PC-9 (cell line): ENCODE results near the gene CLN6. TPM values are rescaled to one million over a fixed set of nuclear protein-coding genes. Genes with fewer than 3 reads are reported as not detected.
"Not testable (repeated sequence)": the region's sequence is repeated elsewhere in the genome, so short reads cannot be mapped to it uniquely, and the experiment has no call there.

Experiments
- BruUV-seq: library from RNA; stranded (reverse); fragments of 400-500 nt; replicated peaks from 2 replicates; lab custom pipeline; 2021; lab: Mats Ljungman, UMichigan
- CTCF ChIA-PET: fragments of 300-600 bp; sonication (Branson Sonifier 250); formaldehyde crosslinking; loops from one replicate; lab custom pipeline; 2022; ENCODE audit warnings: antibody characterized with exemption; lab: Charles Lee
- POLR2A ChIA-PET: fragments of 300-600 bp; sonication (Branson Sonifier 250); formaldehyde crosslinking; loops from one replicate; lab custom pipeline; 2022; ENCODE audit warnings: antibody characterized with exemption; ENCODE audit not compliant: unreplicated experiment; lab: Charles Lee
- DNase-seq, 2 experiments: peaks; one replicate each; pipeline versions ENCODE4 v3.0.0 to v3.0.0-alpha.2; 2015 to 2022; ENCODE audit warnings: mixed read lengths in 1 of 2
- H2AFZ ChIP-seq: fragments of 200-600 bp; sonication (generic); 2 replicates; pipeline ENCODE4 v1.8.1; 2017; ENCODE audit warnings: antibody characterized with exemption
- H3F3A ChIP-seq: fragments of 200-600 bp; sonication (generic); 2 replicates; pipeline ENCODE4 v1.8.1; 2017; ENCODE audit warnings: antibody characterized with exemption, mild to moderate bottlenecking, low read depth; ENCODE audit not compliant: insufficient read depth
- H3K27ac ChIP-seq: fragments of 200-600 bp; sonication (generic); 2 replicates; pipeline ENCODE4 v1.6.1; 2016; ENCODE audit warnings: mixed run types
- H3K27me3 ChIP-seq: fragments of 200-600 bp; sonication (generic); 2 replicates; pipeline ENCODE4 v1.6.1; 2016; ENCODE audit warnings: low read depth, mixed run types; ENCODE audit not compliant: insufficient read depth
- H3K36me3 ChIP-seq: fragments of 200-600 bp; sonication (generic); 2 replicates; pipeline ENCODE4 v1.6.1; 2016; ENCODE audit warnings: low read depth, mixed run types
- H3K4me1 ChIP-seq: fragments of 200-600 bp; sonication (generic); replicated peaks from 2 replicates; pipeline ENCODE4 v1.6.1; 2016; ENCODE audit warnings: mixed run types; ENCODE audit not compliant: insufficient read depth
- H3K4me2 ChIP-seq: fragments of 200-600 bp; sonication (generic); 2 replicates; pipeline ENCODE4 v1.6.1; 2017; ENCODE audit warnings: mixed run types
- H3K4me3 ChIP-seq: fragments of 200-600 bp; sonication (generic); 2 replicates; pipeline ENCODE4 v1.6.1; 2016; ENCODE audit warnings: mixed run types
- H3K79me2 ChIP-seq: fragments of 200-600 bp; sonication (generic); 2 replicates; pipeline ENCODE4 v1.6.1; 2017; ENCODE audit warnings: low read depth, mixed run types
- H3K9me2 ChIP-seq: fragments of 200-600 bp; sonication (generic); 2 replicates; pipeline ENCODE4 v1.8.1; 2017; ENCODE audit warnings: mild to moderate bottlenecking; ENCODE audit not compliant: insufficient read depth
- H3K9me3 ChIP-seq: fragments of 200-600 bp; sonication (generic); 2 replicates; pipeline ENCODE4 v1.8.1; 2016; ENCODE audit warnings: low read depth; ENCODE audit not compliant: insufficient read depth
- H4K20me1 ChIP-seq: fragments of 200-600 bp; sonication (generic); 2 replicates; pipeline ENCODE4 v1.8.1; 2017; ENCODE audit not compliant: insufficient read depth
- CTCF ChIP-seq: fragments of 200-600 bp; sonication (generic); conservative IDR thresholded peaks from 2 replicates; pipeline ENCODE4 v1.6.1; 2017; ENCODE audit warnings: mixed run types, antibody characterized with exemption, mild to moderate bottlenecking, moderate library complexity
- EZH2 ChIP-seq: fragments of 200-600 bp; sonication (generic); IDR thresholded peaks from 2 replicates; pipeline ENCODE4 v1.8.0; 2017; ENCODE audit warnings: antibody characterized with exemption, low read depth
- intact Hi-C: fragments of 100-400 bp; cut with micrococcal nuclease; formaldehyde crosslinking; loops from one replicate; pipeline ENCODE4 v1.10.0; 2022; ENCODE audit not compliant: unreplicated experiment
- total RNA-seq: library from RNA; stranded (reverse); gene quantifications from 2 replicates; pipeline ENCODE4 v1.2.3, GENCODE V29; 2021

CLN6 gene
- total RNA-seq, 1 experiment from 2014 or later: 48.7 TPM

- POLR2A ChIA-PET: no interaction called here
- Histone ChIP-seq H3K4me3 (no peak overlapping the region), H3K4me1 (no peaks in the 10 kb centered on the region), H2AFZ (no peak overlapping the region), H4K20me1 (no peaks in the 10 kb centered on the region), H3K36me3 (0 out of 2 replicates have a peak, but pooled peaks cover 4% of the 10 kb centered on the region), H3K27ac (no peak overlapping the region), H3K9me2 (no peaks in the 10 kb centered on the region), H3F3A (no peaks in the 10 kb centered on the region), H3K27me3 (no peaks in the 10 kb centered on the region), H3K79me2 (no peaks in the 10 kb centered on the region), H3K9me3 (no peaks in the 10 kb centered on the region), H3K4me2 (no peak overlapping the region)
- CTCF ChIA-PET: no interaction called here
- TF ChIP-seq CTCF: no peak
- TF ChIP-seq EZH2: no peak
- intact Hi-C loops: no loop called here
- DNase-seq: no peak
- no TSS peak for BruUV-seq
Measured at GRCh38 chr15:68173119-68173518, 56.4 kb downstream of the CLN6 start.

- H3K4me2 ChIP-seq, H2AFZ ChIP-seq, intact Hi-C loops, H3K79me2 ChIP-seq, H3K27me3 ChIP-seq, H3F3A ChIP-seq, DNase-seq, CTCF ChIA-PET, H3K9me3 ChIP-seq, H4K20me1 ChIP-seq, POLR2A ChIA-PET, H3K36me3 ChIP-seq, H3K9me2 ChIP-seq, H3K4me3 ChIP-seq, H3K4me1 ChIP-seq, H3K27ac ChIP-seq, BruUV-seq: not testable (repeated sequence)
Measured at GRCh38 chr15:68172037-68172436, 57.5 kb downstream of the CLN6 start.

- H3K27me3 ChIP-seq: no peaks in the 10 kb centered on the region
- BruUV-seq: no TSS peak
- H3K9me2 ChIP-seq: no peaks in the 10 kb centered on the region
- intact Hi-C loops: no loop called here
- DNase-seq: no peak
- no peaks in the 10 kb centered on the region for H3K36me3 ChIP-seq
- no peak overlapping the region for H2AFZ ChIP-seq
- H3K4me1 ChIP-seq: no peaks in the 10 kb centered on the region
- no peak overlapping the region for H3K27ac ChIP-seq
- H3K9me3 ChIP-seq: no peaks in the 10 kb centered on the region
- TF ChIP-seq EZH2: no peak
- TF ChIP-seq CTCF: no peak
- no peak overlapping the region for H3K4me3 ChIP-seq
- H4K20me1 ChIP-seq: no peaks in the 10 kb centered on the region
- no peaks in the 10 kb centered on the region for H3K79me2 ChIP-seq
- POLR2A ChIA-PET: no interaction called here
- H3F3A ChIP-seq: no peaks in the 10 kb centered on the region
- no peak overlapping the region for H3K4me2 ChIP-seq
- CTCF ChIA-PET: no interaction called here
Measured at GRCh38 chr15:68166847-68167246, 62.7 kb downstream of the CLN6 start.

- TF ChIP-seq EZH2 (no peak), CTCF (no peak)
- Histone ChIP-seq H2AFZ (no peak overlapping the region), H4K20me1 (no peaks in the 10 kb centered on the region), H3K4me2 (no peak overlapping the region), H3F3A (no peaks in the 10 kb centered on the region), H3K9me3 (no peaks in the 10 kb centered on the region), H3K36me3 (0 out of 2 replicates have a peak, but pooled peaks cover 7% of the 10 kb centered on the region), H3K79me2 (no peaks in the 10 kb centered on the region), H3K27ac (no peak overlapping the region), H3K4me1 (no peaks in the 10 kb centered on the region), H3K9me2 (no peaks in the 10 kb centered on the region), H3K4me3 (no peak overlapping the region), H3K27me3 (no peaks in the 10 kb centered on the region)
- POLR2A ChIA-PET: no interaction called here
- CTCF ChIA-PET: no interaction called here
- BruUV-seq: no TSS peak
- no peak for DNase-seq
- intact Hi-C loops: no loop called here
Measured at GRCh38 chr15:68163191-68163590, 66.3 kb downstream of the CLN6 start.
